ENCODE data around the gene MTAP.

Gene MTAP

DNA sequence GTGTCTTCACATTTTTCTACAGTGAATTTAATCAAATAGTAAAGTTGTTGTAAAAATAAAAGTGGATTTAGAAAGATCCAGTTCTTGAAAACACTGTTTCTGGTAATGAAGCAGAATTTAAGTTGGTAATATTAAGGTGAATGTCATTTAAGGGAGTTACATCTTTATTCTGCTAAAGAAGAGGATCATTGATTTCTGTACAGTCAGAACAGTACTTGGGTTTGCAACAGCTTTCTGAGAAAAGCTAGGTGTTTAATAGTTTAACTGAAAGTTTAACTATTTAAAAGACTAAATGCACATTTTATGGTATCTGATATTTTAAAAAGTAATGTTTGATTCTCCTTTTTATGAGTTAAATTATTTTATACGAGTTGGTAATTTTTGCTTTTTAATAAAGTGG is 60.4 kb downstream of the MTAP start:
- TF ChIP-seq, protein P1, sequence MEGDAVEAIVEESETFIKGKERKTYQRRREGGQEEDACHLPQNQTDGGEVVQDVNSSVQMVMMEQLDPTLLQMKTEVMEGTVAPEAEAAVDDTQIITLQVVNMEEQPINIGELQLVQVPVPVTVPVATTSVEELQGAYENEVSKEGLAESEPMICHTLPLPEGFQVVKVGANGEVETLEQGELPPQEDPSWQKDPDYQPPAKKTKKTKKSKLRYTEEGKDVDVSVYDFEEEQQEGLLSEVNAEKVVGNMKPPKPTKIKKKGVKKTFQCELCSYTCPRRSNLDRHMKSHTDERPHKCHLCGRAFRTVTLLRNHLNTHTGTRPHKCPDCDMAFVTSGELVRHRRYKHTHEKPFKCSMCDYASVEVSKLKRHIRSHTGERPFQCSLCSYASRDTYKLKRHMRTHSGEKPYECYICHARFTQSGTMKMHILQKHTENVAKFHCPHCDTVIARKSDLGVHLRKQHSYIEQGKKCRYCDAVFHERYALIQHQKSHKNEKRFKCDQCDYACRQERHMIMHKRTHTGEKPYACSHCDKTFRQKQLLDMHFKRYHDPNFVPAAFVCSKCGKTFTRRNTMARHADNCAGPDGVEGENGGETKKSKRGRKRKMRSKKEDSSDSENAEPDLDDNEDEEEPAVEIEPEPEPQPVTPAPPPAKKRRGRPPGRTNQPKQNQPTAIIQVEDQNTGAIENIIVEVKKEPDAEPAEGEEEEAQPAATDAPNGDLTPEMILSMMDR (IDR thresholded peaks at IDR 0.05; ENCODE audit: low read depth, low read length) = no peak
- TF ChIP-seq EZH2phosphoT487 (IDR thresholded peaks at IDR 0.05; ENCODE audit: low read depth) = no peak
- Histone ChIP-seq H3K27me3 (ENCODE audit: low read depth, low read length) (no peaks in the 10 kb centered on the region), H3K79me2 (ENCODE audit: low read length) (no peaks in the 10 kb centered on the region), H3K9ac (ENCODE audit: low read length) (no peak overlapping the region), H3K4me2 (ENCODE audit: low read length) (no peak overlapping the region), H3K4me1 (ENCODE audit: low read length) (no peaks in the 10 kb centered on the region), H2AFZ (ENCODE audit: low read depth, low read length) (no peak overlapping the region), H3K27ac (ENCODE audit: low read length) (no peak overlapping the region), H3K9me3 (ENCODE audit: insufficient read depth, low read length) (no peaks in the 10 kb centered on the region), H3K36me3 (replicated peaks; ENCODE audit: low read depth, low read length) (no peaks in the 10 kb centered on the region), H4K20me1 (ENCODE audit: insufficient read depth, low read length) (no peaks in the 10 kb centered on the region), H3K4me3 (ENCODE audit: low read length) (no peak overlapping the region)

DNA sequence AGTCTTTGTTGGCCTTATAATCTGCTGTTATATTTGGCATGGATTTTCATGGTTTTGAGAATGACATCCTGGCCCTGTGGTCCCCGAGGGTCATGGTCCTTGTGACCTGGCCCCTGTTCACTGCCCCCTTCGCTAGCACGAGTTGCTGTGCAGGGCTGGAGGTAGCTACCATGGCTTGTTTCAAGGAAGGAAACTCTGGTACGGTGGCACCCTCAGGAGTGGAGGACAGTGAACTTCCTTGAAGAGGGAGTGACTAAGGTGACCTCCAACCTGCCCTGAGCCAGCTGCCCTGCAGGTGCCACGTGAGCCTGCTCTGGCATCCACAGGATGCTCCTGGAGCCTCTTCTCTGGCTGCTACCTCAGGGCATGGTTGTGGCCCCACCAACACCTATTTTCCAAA is 62.1 kb downstream of the MTAP start:
- Histone ChIP-seq H2AFZ (ENCODE audit: low read depth, low read length) (no peak overlapping the region), H3K79me2 (ENCODE audit: low read length) (no peaks in the 10 kb centered on the region), H3K4me2 (ENCODE audit: low read length) (no peak overlapping the region), H3K4me3 (ENCODE audit: low read length) (no peak overlapping the region), H3K4me1 (ENCODE audit: low read length) (no peaks in the 10 kb centered on the region), H3K27ac (ENCODE audit: low read length) (no peak overlapping the region), H3K36me3 (replicated peaks; ENCODE audit: low read depth, low read length) (no peaks in the 10 kb centered on the region), H4K20me1 (ENCODE audit: insufficient read depth, low read length) (no peaks in the 10 kb centered on the region), H3K9me3 (ENCODE audit: insufficient read depth, low read length) (no peaks in the 10 kb centered on the region), H3K9ac (ENCODE audit: low read length) (no peak overlapping the region), H3K27me3 (ENCODE audit: low read depth, low read length) (no peaks in the 10 kb centered on the region)
- TF ChIP-seq, protein P1 (IDR thresholded peaks at IDR 0.05; ENCODE audit: low read depth, low read length) = no peak
- no peak for TF ChIP-seq EZH2phosphoT487 (IDR thresholded peaks at IDR 0.05; ENCODE audit: low read depth)

DNA sequence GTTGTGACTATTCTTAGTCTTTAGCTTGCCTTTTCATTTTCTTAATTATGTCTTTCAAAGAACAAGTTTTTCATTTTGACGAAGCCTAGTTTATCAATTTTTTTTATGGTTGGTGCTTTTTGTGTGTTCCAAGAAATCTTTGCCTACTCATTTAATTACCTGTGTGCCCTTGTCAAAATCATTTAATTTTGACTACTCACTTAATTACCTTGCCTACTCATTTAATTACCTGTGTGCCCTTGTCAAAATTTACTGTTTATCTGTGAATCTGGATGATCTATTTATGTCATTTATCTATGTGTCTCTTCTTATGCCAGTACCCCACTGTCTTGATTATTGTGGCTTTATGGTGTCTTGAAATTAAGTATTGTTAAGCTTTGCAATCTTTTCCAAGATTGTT is 63.9 kb downstream of the MTAP start:
- no peak overlapping the region for H3K4me2 ChIP-seq (ENCODE audit: low read length)
- no peaks in the 10 kb centered on the region for H4K20me1 ChIP-seq (ENCODE audit: insufficient read depth, low read length)
- no peaks in the 10 kb centered on the region for H3K36me3 ChIP-seq (replicated peaks; ENCODE audit: low read depth, low read length)
- no peaks in the 10 kb centered on the region for H3K4me1 ChIP-seq (ENCODE audit: low read length)
- H3K27ac ChIP-seq (ENCODE audit: low read length) = no peak overlapping the region
- H3K9ac ChIP-seq (ENCODE audit: low read length) = no peak overlapping the region
- no peak overlapping the region for H3K4me3 ChIP-seq (ENCODE audit: low read length)
- TF ChIP-seq, protein P1 (IDR thresholded peaks at IDR 0.05; ENCODE audit: low read depth, low read length) = no peak
- TF ChIP-seq EZH2phosphoT487 (IDR thresholded peaks at IDR 0.05; ENCODE audit: low read depth) = no peak
- no peak overlapping the region for H2AFZ ChIP-seq (ENCODE audit: low read depth, low read length)
- no peaks in the 10 kb centered on the region for H3K79me2 ChIP-seq (ENCODE audit: low read length)
- H3K9me3 ChIP-seq (ENCODE audit: insufficient read depth, low read length) = no peaks in the 10 kb centered on the region
- H3K27me3 ChIP-seq (ENCODE audit: low read depth, low read length) = no peaks in the 10 kb centered on the region

DNA sequence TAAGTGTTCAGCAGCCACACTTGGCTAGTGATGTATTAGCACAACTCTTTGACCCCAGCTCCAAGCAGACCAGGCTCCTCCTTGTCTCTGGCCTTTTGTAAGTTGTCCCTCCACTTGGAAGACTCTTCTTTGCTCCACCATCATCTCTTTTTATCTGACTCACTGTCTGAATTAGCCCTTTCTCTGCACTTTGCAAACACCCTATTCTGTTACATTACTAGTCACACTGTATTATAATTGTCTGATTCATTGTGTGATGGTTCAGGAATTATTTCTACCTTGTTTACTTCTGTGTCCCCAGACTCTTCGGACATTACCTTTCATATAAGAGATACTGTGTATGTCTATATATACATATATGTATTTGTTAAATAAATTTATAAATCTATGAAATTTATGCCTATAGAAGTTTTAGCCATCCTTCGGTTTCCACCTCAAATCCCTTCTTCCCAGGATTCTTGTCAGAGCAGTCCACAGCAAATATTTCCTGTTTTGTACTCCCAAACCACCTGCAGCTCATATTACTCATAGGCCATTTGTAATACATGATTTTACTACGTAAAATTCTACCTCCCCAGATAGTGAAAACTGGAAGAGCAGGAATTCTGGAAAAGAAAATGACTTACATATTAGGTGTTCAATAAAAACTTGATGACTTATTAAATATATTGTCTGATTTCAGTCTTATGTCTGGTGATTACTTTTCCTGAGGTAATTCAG is 69.0 kb downstream of the MTAP start:
- H3K4me1 ChIP-seq (ENCODE audit: low read length) = no peaks in the 10 kb centered on the region
- H3K9ac ChIP-seq (ENCODE audit: low read length) = no peak overlapping the region
- H3K4me2 ChIP-seq (ENCODE audit: low read length) = no peak overlapping the region
- no peaks in the 10 kb centered on the region for H3K9me3 ChIP-seq (ENCODE audit: insufficient read depth, low read length)
- H3K4me3 ChIP-seq (ENCODE audit: low read length) = no peak overlapping the region
- no peaks in the 10 kb centered on the region for H3K27me3 ChIP-seq (ENCODE audit: low read depth, low read length)
- H3K36me3 ChIP-seq (replicated peaks; ENCODE audit: low read depth, low read length) = no peaks in the 10 kb centered on the region
- no peaks in the 10 kb centered on the region for H4K20me1 ChIP-seq (ENCODE audit: insufficient read depth, low read length)
- H3K27ac ChIP-seq (ENCODE audit: low read length) = no peak overlapping the region
- TF ChIP-seq, protein P1 (IDR thresholded peaks at IDR 0.05; ENCODE audit: low read depth, low read length) = no peak
- TF ChIP-seq EZH2phosphoT487 (IDR thresholded peaks at IDR 0.05; ENCODE audit: low read depth) = no peak
- H3K79me2 ChIP-seq (ENCODE audit: low read length) = no peaks in the 10 kb centered on the region
- no peak overlapping the region for H2AFZ ChIP-seq (ENCODE audit: low read depth, low read length)
